SK-N-MC (cell line): ENCODE measurements around the gene MEN1.

Source experiments
- EZH2 ChIP-seq: fragments of 200-600 bp; sonication (generic); IDR thresholded peaks from one replicate; pipeline ENCODE4 v1.6.1; 2017; ENCODE audit warnings: antibody characterized with exemption
- FOXP2 ChIP-seq: optimal IDR thresholded peaks from 2 replicates; pipeline ENCODE3; 2011; ENCODE audit warnings: mild to moderate bottlenecking, moderate library complexity; ENCODE audit not compliant: insufficient read depth; ENCODE audit errors: extremely low read length, control extremely low read depth
- POLR2AphosphoS5 ChIP-seq: IDR thresholded peaks from 2 replicates; pipeline ENCODE4 v1.6.1; 2012; ENCODE audit warnings: mild to moderate bottlenecking, low read depth, low read length, borderline replicate concordance

GRCh38 chr11:64757549-64758329, 52.6 kb downstream of the MEN1 start:
- TF ChIP-seq POLR2AphosphoS5: no peak
- no peak for TF ChIP-seq FOXP2
- TF ChIP-seq EZH2: no peak
